Measurements from ENCODE around the gene SEC16B.

The SEC16B gene

DNA sequence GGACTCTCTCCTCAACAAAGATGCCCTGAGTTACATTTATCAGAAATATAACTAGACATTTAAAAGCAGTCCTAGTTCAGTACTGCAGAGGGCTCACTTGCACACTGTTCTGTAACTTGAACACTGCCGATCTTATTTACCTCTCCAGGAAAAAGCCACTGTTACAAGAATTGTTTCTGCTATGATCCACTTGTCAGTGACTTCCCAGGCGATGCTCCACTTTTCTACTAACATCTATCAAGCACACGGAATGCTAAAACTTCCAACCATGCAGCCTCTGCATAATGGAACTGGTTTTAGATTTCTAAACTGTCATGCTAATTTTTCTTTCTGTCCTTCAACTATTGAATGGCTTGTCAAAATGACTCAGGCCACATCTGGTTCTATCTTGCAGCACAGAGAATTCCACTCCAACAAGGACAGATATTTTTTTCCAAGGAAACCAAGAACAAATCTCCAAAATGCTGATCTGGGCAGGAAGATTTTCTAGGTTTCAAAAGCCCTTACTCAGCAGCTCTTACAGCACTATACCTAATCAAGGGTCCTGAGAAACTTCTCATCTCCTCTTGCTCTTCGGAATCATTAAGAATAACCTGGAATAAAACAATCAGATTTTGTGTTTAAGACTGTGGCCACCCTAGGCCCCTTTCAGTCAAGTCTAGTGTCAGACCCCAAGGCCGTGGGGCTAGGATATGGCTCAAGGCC lies 9.9 kb downstream of the SEC16B start:
- Histone ChIP-seq H3K4me1 (ENCODE audit: control insufficient read depth, insufficient read depth, low read length, unreplicated experiment) (no peaks in the 10 kb centered on the region), H3K36me3 (ENCODE audit: insufficient read depth, low read length) (no peaks in the 10 kb centered on the region), H3K4me3 (ENCODE audit: low read depth, low read length) (no peak overlapping the region), H3K27me3 (ENCODE audit: insufficient read depth, low read length) (no peaks in the 10 kb centered on the region), H2AFZ (ENCODE audit: low read length, unreplicated experiment) (peak overlapping the region; percentile 21), H3K27ac (ENCODE audit: low read depth, low read length) (no peak overlapping the region), H3K79me2 (ENCODE audit: control insufficient read depth, insufficient read depth, low read length, unreplicated experiment) (no peaks in the 10 kb centered on the region)

DNA sequence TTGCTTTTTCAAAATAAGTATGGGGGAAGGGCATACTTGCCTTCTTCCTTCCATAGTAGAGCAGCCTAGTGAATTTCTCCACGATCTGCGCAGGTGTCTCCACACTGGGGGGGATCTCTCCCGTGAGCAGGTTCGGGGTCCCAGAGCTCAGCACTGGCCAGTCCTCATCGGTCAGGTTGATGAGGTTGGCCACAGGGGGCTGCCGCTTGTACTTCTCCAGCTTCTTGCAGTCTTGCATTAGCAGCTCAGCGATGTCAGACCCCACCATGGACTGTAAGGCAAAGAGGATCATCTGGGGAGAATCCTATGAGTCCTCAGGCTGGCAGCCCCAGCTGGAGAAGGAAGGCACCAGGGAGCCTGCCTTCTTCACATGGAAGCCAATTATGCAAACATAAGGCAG lies 11.8 kb downstream of the SEC16B start:
- H3K4me3 ChIP-seq (ENCODE audit: low read depth, low read length), result no peak overlapping the region
- H3K79me2 ChIP-seq (ENCODE audit: control insufficient read depth, insufficient read depth, low read length, unreplicated experiment), result no peaks in the 10 kb centered on the region
- H3K27me3 ChIP-seq (ENCODE audit: insufficient read depth, low read length), result no peaks in the 10 kb centered on the region
- no peak overlapping the region for H3K27ac ChIP-seq (ENCODE audit: low read depth, low read length)
- H3K36me3 ChIP-seq (ENCODE audit: insufficient read depth, low read length), result no peaks in the 10 kb centered on the region
- H3K4me1 ChIP-seq (ENCODE audit: control insufficient read depth, insufficient read depth, low read length, unreplicated experiment), result no peaks in the 10 kb centered on the region
- H2AFZ ChIP-seq (ENCODE audit: low read length, unreplicated experiment), result no peak overlapping the region

DNA sequence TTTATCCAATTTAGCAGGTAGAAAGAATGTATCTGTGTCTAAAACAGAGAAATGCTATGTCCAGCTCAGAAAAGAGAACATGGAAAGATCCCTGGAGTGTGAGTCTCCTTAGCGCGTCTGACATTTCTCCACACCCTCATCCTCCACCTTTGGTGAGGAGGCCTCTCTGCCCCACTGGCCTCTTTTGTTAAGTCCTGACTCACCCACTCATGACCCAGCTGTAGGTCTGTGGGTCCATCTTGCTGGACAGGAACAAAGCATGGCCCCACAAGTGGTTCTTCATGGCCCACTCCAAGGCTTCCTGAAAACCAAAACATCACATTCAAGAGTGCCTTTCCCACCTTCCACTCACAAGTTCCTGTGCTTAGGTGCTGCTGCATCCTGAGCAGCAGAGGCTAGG lies 15.8 kb downstream of the SEC16B start:
- Histone ChIP-seq H3K27ac (ENCODE audit: low read depth, low read length) (no peak overlapping the region), H3K4me3 (ENCODE audit: low read depth, low read length) (no peak overlapping the region), H3K4me1 (ENCODE audit: control insufficient read depth, insufficient read depth, low read length, unreplicated experiment) (peaks cover 4% of the 10 kb centered on the region), H3K36me3 (ENCODE audit: insufficient read depth, low read length) (no peaks in the 10 kb centered on the region), H3K27me3 (ENCODE audit: insufficient read depth, low read length) (no peaks in the 10 kb centered on the region), H2AFZ (ENCODE audit: low read length, unreplicated experiment) (no peak overlapping the region), H3K79me2 (ENCODE audit: control insufficient read depth, insufficient read depth, low read length, unreplicated experiment) (no peaks in the 10 kb centered on the region)

DNA sequence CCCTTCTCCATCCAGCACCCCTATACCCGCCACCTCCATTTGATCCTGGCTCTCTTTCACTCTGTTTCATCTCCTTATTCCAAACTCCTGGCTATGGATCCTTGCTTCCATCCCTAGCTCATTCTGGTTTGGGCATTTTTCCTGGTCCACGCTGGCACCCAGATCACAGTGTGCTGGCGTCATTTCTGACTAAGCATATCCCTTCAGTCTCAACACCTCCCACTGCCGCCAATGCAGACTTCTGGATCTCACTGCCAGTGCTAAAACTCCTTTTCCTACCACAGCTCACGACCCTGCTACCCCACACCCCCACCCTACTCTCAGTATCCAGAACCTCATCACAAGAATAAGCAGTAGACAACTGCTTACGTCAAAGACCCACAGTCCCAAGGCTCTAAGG lies 16.3 kb downstream of the SEC16B start:
- Histone ChIP-seq H3K27ac (ENCODE audit: low read depth, low read length) (no peak overlapping the region), H3K4me1 (ENCODE audit: control insufficient read depth, insufficient read depth, low read length, unreplicated experiment) (peaks cover 4% of the 10 kb centered on the region), H2AFZ (ENCODE audit: low read length, unreplicated experiment) (no peak overlapping the region), H3K79me2 (ENCODE audit: control insufficient read depth, insufficient read depth, low read length, unreplicated experiment) (no peaks in the 10 kb centered on the region), H3K27me3 (ENCODE audit: insufficient read depth, low read length) (no peaks in the 10 kb centered on the region), H3K4me3 (ENCODE audit: low read depth, low read length) (no peak overlapping the region), H3K36me3 (ENCODE audit: insufficient read depth, low read length) (no peaks in the 10 kb centered on the region)

DNA sequence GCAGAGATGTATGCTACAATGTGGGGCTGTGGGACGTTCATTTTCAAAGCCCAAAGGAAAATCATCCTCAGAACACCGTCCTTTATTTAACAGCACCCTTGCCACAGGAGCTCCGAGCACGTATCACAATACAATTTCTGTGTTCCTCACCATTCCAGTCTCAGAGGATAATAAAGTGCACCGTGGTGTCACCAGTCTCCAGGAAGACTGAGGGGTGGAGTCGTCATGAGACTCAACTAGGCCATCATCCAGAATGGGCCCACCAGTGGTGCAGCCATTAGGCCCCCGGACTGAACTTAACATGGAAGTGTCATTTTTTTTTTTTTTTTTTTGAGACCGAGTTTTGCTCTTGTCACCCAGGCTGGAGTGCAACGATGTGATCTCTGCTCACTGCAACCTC lies 17.2 kb downstream of the SEC16B start:
- Histone ChIP-seq H3K27ac (ENCODE audit: low read depth, low read length) (no peak overlapping the region), H3K79me2 (ENCODE audit: control insufficient read depth, insufficient read depth, low read length, unreplicated experiment) (no peaks in the 10 kb centered on the region), H3K27me3 (ENCODE audit: insufficient read depth, low read length) (no peaks in the 10 kb centered on the region), H2AFZ (ENCODE audit: low read length, unreplicated experiment) (no peak overlapping the region), H3K36me3 (ENCODE audit: insufficient read depth, low read length) (no peaks in the 10 kb centered on the region), H3K4me3 (ENCODE audit: low read depth, low read length) (no peak overlapping the region), H3K4me1 (ENCODE audit: control insufficient read depth, insufficient read depth, low read length, unreplicated experiment) (peaks cover 4% of the 10 kb centered on the region)

DNA sequence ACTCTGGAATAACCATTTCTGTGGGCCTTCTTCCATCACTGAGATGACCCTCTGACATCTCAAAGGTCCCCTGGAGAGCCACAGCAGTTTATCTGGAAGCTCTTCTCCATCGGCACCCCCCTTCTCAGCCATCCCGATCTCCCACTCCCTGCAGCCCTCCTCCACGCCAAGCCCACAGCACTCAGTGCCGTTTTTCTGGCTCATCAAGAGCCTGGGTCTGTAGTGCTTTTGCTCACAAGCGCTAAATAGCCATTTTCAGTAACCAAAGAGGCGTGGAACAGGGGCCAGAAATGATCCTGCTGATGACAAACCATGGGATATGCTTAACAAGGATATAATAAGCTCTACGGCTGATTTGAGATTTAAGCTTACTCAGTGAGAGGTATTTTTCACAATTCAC lies 17.6 kb downstream of the SEC16B start:
- no peaks in the 10 kb centered on the region for H3K27me3 ChIP-seq (ENCODE audit: insufficient read depth, low read length)
- no peak overlapping the region for H3K27ac ChIP-seq (ENCODE audit: low read depth, low read length)
- no peaks in the 10 kb centered on the region for H3K36me3 ChIP-seq (ENCODE audit: insufficient read depth, low read length)
- peaks cover 4% of the 10 kb centered on the region for H3K4me1 ChIP-seq (ENCODE audit: control insufficient read depth, insufficient read depth, low read length, unreplicated experiment)
- H2AFZ ChIP-seq (ENCODE audit: low read length, unreplicated experiment), result no peak overlapping the region
- H3K79me2 ChIP-seq (ENCODE audit: control insufficient read depth, insufficient read depth, low read length, unreplicated experiment), result no peaks in the 10 kb centered on the region
- no peak overlapping the region for H3K4me3 ChIP-seq (ENCODE audit: low read depth, low read length)

DNA sequence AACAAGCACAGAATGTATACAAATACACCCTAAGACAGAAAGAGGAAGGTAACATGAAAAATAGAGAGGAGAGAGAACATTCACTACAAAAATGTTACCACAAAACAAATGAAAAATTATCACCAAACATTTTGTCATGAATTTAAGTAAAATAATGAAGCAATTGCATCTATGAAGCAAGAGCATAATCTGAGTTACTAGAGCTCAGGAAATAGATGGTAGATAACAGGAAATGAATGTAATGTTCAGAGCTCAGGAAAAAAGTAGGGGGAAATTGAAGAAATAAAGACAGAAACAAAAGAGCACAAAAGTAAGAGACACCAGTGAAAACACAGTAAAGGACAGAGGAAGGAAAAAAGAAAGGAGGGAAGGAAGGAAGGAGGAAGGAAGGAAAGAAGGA lies 19.4 kb downstream of the SEC16B start:
- no peaks in the 10 kb centered on the region for H3K27me3 ChIP-seq (ENCODE audit: insufficient read depth, low read length)
- H3K4me3 ChIP-seq (ENCODE audit: low read depth, low read length), result no peak overlapping the region
- H3K79me2 ChIP-seq (ENCODE audit: control insufficient read depth, insufficient read depth, low read length, unreplicated experiment), result no peaks in the 10 kb centered on the region
- H3K27ac ChIP-seq (ENCODE audit: low read depth, low read length), result no peak overlapping the region
- H3K4me1 ChIP-seq (ENCODE audit: control insufficient read depth, insufficient read depth, low read length, unreplicated experiment), result peaks cover 4% of the 10 kb centered on the region
- no peaks in the 10 kb centered on the region for H3K36me3 ChIP-seq (ENCODE audit: insufficient read depth, low read length)
- no peak overlapping the region for H2AFZ ChIP-seq (ENCODE audit: low read length, unreplicated experiment)

DNA sequence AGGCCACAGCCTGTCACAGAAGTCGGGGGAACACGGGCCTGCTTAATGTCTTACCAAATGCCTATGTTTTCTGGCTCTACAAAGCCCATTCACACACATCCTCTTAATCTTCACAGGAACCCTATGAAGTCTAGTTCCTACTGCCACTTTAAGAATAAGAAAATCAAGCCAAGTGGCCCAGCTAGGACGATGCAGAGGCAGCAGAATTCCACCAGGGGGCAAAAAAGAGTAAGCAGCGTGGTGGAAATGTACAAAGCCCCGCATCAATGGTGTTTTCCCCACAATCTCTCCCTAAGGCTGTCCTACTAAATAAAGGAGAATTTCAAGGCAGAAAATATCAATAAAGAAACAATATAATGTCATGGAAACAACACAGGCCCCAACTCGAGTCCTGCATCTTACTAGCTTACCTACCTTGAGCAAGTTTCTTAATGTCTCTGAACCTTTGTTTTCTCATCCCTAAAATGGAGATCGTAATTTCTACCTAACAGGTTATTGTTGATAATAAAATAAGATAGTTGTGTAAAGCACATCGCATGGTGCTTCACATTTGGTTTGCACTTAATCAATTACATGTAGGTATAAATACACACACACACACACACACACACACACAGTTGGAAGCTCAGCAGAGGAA lies 21.4 kb downstream of the SEC16B start:
- Histone ChIP-seq H3K4me3 (ENCODE audit: low read depth, low read length) (no peak overlapping the region), H3K27ac (ENCODE audit: low read depth, low read length) (no peak overlapping the region), H3K36me3 (ENCODE audit: insufficient read depth, low read length) (no peaks in the 10 kb centered on the region), H3K27me3 (ENCODE audit: insufficient read depth, low read length) (no peaks in the 10 kb centered on the region), H3K4me1 (ENCODE audit: control insufficient read depth, insufficient read depth, low read length, unreplicated experiment) (peaks cover 4% of the 10 kb centered on the region), H3K79me2 (ENCODE audit: control insufficient read depth, insufficient read depth, low read length, unreplicated experiment) (no peaks in the 10 kb centered on the region), H2AFZ (ENCODE audit: low read length, unreplicated experiment) (peak overlapping the region; percentile 11)

DNA sequence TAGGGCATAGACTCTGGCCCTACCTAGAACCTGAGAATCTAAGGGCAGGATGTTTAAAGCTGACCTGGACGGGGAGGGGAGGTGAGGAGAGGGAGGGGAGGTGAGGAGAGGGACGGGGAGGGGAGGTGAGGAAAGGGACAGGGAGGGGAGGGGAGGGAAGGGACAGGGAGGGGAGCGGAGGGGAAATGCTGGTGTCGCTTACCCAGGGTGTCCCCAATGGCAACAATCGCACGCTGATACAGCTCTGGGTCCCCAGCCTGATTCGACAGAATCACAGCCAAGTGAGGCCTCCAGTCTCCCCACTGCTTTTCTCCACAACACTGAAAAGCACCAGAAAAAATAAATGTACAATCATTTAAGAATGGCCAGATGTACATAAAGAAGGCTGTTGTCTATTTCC lies 22.2 kb downstream of the SEC16B start:
- no peaks in the 10 kb centered on the region for H3K79me2 ChIP-seq (ENCODE audit: control insufficient read depth, insufficient read depth, low read length, unreplicated experiment)

DNA sequence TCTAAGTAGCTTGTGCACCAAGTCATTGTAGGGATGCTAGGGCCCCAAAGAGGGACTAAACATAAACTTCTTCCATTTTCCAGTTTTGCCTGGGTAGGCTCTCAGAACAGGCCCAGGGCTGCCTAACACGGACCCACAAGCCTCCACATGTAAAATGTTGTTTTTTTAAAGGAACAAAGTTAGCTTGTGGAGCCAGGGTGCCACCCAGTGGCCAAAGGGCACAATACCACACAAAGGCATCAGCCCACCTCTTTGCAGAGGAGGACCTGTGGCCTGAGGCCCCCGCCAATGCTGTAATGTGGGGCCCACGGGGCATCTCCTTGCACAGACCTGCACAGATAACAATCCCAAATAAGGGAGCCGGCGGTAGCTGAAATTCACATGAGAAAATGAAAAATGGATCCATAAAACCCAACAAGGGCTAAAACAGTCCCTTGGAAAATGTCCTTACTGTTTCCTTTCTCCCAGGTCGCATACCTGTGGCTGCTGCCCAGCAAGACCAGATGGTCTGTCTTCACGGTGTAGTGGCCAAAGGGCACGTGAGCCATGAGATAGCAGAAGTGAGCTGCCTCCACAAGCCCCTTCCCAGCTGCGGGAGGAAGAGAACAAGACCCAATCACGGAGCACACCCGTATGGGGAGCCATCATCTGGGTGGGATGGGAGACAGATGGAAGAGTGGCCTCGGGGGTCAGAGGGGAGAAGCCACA lies 23.8 kb downstream of the SEC16B start:
- Histone ChIP-seq H2AFZ (ENCODE audit: low read length, unreplicated experiment) (no peak overlapping the region), H3K27me3 (ENCODE audit: insufficient read depth, low read length) (no peaks in the 10 kb centered on the region), H3K36me3 (ENCODE audit: insufficient read depth, low read length) (no peaks in the 10 kb centered on the region), H3K4me1 (ENCODE audit: control insufficient read depth, insufficient read depth, low read length, unreplicated experiment) (peaks cover 4% of the 10 kb centered on the region), H3K79me2 (ENCODE audit: control insufficient read depth, insufficient read depth, low read length, unreplicated experiment) (no peaks in the 10 kb centered on the region), H3K27ac (ENCODE audit: low read depth, low read length) (no peak overlapping the region), H3K4me3 (ENCODE audit: low read depth, low read length) (no peak overlapping the region)

More for the DNA sequence above, 22.2 kb downstream of the SEC16B start:
- Histone ChIP-seq H3K4me3 (ENCODE audit: low read depth, low read length) (no peak overlapping the region), H3K4me1 (ENCODE audit: control insufficient read depth, insufficient read depth, low read length, unreplicated experiment) (peaks cover 4% of the 10 kb centered on the region), H2AFZ (ENCODE audit: low read length, unreplicated experiment) (no peak overlapping the region), H3K27ac (ENCODE audit: low read depth, low read length) (no peak overlapping the region), H3K36me3 (ENCODE audit: insufficient read depth, low read length) (no peaks in the 10 kb centered on the region), H3K27me3 (ENCODE audit: insufficient read depth, low read length) (no peaks in the 10 kb centered on the region)

Measured in ACC112 (cell line).